ENCODE results near the gene C13orf46.

C13orf46 gene

GRCh38 chr13:113972451-113973217, 1.2 kb downstream of the C13orf46 start:
- no peak for DNase-seq (ENCODE audit: low read depth)
- no peak for TF ChIP-seq CTCF (conservative IDR thresholded peaks at IDR 0.05; ENCODE audit: low read length)
- H3K4me3 ChIP-seq (ENCODE audit: low read length), result no peak overlapping the region

GRCh38 chr13:113971471-113972231, 2.2 kb downstream of the C13orf46 start:
- no peak for TF ChIP-seq CTCF (conservative IDR thresholded peaks at IDR 0.05; ENCODE audit: low read length)
- H3K4me3 ChIP-seq (ENCODE audit: low read length), result no peak overlapping the region
- DNase-seq (ENCODE audit: low read depth), result no peak

GRCh38 chr13:113970810-113971470, 2.9 kb downstream of the C13orf46 start:
- TF ChIP-seq CTCF (conservative IDR thresholded peaks at IDR 0.05; ENCODE audit: low read length), result no peak
- DNase-seq (ENCODE audit: low read depth), result peak; percentile 43
- no peak overlapping the region for H3K4me3 ChIP-seq (ENCODE audit: low read length)

GRCh38 chr13:113969973-113970611, 3.8 kb downstream of the C13orf46 start:
- no peak for DNase-seq (ENCODE audit: low read depth)

GRCh38 chr13:113969311-113969972, 4.4 kb downstream of the C13orf46 start:
- no peak overlapping the region for H3K4me3 ChIP-seq (ENCODE audit: low read length)
- TF ChIP-seq CTCF (conservative IDR thresholded peaks at IDR 0.05; ENCODE audit: low read length), result no peak
- no peak for DNase-seq (ENCODE audit: low read depth)

More at GRCh38 chr13:113969973-113970611, 3.8 kb downstream of the C13orf46 start:
- TF ChIP-seq CTCF (conservative IDR thresholded peaks at IDR 0.05; ENCODE audit: low read length), result no peak
- H3K4me3 ChIP-seq (ENCODE audit: low read length), result no peak overlapping the region

GRCh38 chr13:113968463-113969310, 5.2 kb downstream of the C13orf46 start:
- no peak for DNase-seq (ENCODE audit: low read depth)
- H3K4me3 ChIP-seq (ENCODE audit: low read length), result no peak overlapping the region
- TF ChIP-seq CTCF (conservative IDR thresholded peaks at IDR 0.05; ENCODE audit: low read length), result no peak

Data from AG10803 (cell line).